ENCODE data around the gene AKR7A3.
"Not testable (repeated sequence)": the region's sequence is repeated elsewhere in the genome, so short reads cannot be mapped to it uniquely, and the experiment has no call there.

DNA sequence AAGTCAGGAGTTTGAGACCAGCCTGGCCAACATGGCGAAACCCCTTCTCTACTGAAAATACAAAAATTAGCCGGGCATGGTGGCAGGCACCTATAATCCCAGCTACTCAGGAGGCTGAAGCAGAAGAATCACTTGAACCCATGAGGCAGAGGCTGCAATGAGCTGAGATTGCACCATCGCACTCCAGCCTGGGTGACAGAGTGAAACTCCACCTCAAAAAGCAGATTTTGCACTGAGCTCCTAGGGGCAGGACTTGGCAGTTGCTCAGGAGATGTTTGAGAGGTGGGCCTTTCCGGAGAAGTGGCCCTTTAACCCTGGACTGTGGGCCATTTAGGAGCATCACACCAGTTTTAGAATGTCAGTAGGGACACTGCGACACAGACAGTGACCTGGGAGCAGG is 32.3 kb downstream of the AKR7A3 start:
- TF ChIP-seq POLR2A, CTCF (IDR thresholded peaks at IDR 0.05): not testable (repeated sequence)
